ENCODE measurements around the gene VPS33A.

Gene VPS33A

GRCh38 chr12:122309564-122310121, 43.3 kb upstream of the VPS33A start:
- no peak for TF ChIP-seq CTCF (IDR thresholded peaks at IDR 0.05; ENCODE audit: poor library complexity, severe bottlenecking)
- Histone ChIP-seq H3K9me3 (ENCODE audit: severe bottlenecking) (no peaks in the 10 kb centered on the region), H3K27me3 (ENCODE audit: insufficient read depth, poor library complexity, severe bottlenecking) (no peaks in the 10 kb centered on the region), H3K4me3 (ENCODE audit: severe bottlenecking) (no peak overlapping the region), H3K4me1 (ENCODE audit: insufficient read depth, poor library complexity, severe bottlenecking) (no peaks in the 10 kb centered on the region), H3K27ac (ENCODE audit: poor library complexity, severe bottlenecking) (no peak overlapping the region), H3K36me3 (ENCODE audit: low read depth) (peaks cover 53% of the 10 kb centered on the region)
- no peak for DNase-seq (ENCODE audit: low spot score)
- ATAC-seq (ENCODE audit: low read depth): no peak

DNA sequence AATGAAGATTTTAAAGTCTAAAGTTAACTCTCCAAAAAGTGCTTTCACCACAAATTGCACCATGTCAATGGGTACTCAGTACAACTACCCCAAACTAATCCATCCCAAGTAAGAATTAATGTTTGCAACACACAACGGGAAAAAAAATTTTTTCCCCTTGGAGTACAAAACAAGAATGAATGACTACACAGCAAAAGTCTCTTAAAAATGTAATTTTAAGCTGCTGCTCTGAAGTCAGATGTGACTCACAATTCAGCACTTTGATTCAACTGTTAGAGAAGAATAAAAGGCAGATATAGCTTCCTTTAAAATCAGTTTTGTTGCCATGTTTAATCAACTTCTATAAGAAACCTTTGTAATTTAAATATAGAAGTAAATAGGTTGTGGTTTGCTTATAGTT, 42.5 kb upstream of the VPS33A start:
- Histone ChIP-seq H3K27ac (ENCODE audit: poor library complexity, severe bottlenecking) (no peak overlapping the region), H3K4me3 (ENCODE audit: severe bottlenecking) (no peak overlapping the region), H3K9me3 (ENCODE audit: severe bottlenecking) (no peaks in the 10 kb centered on the region), H3K4me1 (ENCODE audit: insufficient read depth, poor library complexity, severe bottlenecking) (no peaks in the 10 kb centered on the region), H3K36me3 (ENCODE audit: low read depth) (peaks cover 58% of the 10 kb centered on the region), H3K27me3 (ENCODE audit: insufficient read depth, poor library complexity, severe bottlenecking) (no peaks in the 10 kb centered on the region)
- ATAC-seq (ENCODE audit: low read depth) (no peak), DNase-seq (ENCODE audit: low spot score) (no peak)
- TF ChIP-seq CTCF (IDR thresholded peaks at IDR 0.05; ENCODE audit: poor library complexity, severe bottlenecking): no peak

DNA sequence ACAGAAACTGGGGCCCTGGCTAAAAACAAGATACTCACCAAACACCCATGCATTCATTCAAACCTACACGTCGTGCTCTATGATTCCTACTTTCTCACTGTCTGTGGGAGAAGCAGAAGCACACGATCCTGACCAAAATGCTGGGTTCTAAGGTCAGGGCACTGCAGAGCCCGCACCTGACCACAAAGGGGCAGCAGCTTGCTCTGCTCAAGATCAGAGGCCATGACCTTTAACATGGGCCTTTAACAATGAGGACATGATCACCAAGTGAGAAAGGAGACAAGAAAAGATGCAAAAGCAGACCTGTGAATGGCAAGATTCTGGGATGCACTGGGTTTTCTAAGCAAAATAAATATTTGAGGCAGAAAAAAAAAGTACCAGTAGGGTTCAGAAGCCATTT, 40.1 kb upstream of the VPS33A start:
- TF ChIP-seq CTCF (IDR thresholded peaks at IDR 0.05; ENCODE audit: poor library complexity, severe bottlenecking): no peak
- ATAC-seq (ENCODE audit: low read depth): no peak
- peaks cover 61% of the 10 kb centered on the region for H3K36me3 ChIP-seq (ENCODE audit: low read depth)
- H3K27ac ChIP-seq (ENCODE audit: poor library complexity, severe bottlenecking): no peak overlapping the region
- DNase-seq (ENCODE audit: low spot score): no peak
- H3K27me3 ChIP-seq (ENCODE audit: insufficient read depth, poor library complexity, severe bottlenecking): no peaks in the 10 kb centered on the region
- no peak overlapping the region for H3K4me3 ChIP-seq (ENCODE audit: severe bottlenecking)
- no peaks in the 10 kb centered on the region for H3K9me3 ChIP-seq (ENCODE audit: severe bottlenecking)
- H3K4me1 ChIP-seq (ENCODE audit: insufficient read depth, poor library complexity, severe bottlenecking): no peaks in the 10 kb centered on the region

DNA sequence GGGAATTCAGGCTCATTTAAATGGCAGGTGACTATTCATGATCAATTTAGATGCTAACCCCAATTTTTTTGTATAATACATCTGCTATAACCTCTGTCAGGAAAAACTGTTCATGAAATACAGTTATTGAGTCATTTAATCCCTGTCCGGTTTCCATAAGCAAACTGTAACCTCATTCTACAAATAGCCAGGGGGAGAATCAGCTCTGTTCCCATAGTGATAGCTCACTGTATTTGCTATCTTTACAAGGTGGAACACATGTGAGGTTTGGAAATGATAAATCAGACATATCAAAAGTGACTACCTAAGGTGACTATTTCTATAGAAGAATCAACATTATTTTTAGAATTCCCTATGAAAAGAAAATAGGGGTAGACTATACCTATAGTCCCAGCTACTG, 38.6 kb upstream of the VPS33A start:
- no peak for ATAC-seq (ENCODE audit: low read depth)
- Histone ChIP-seq H3K4me1 (ENCODE audit: insufficient read depth, poor library complexity, severe bottlenecking) (no peaks in the 10 kb centered on the region), H3K27ac (ENCODE audit: poor library complexity, severe bottlenecking) (no peak overlapping the region), H3K27me3 (ENCODE audit: insufficient read depth, poor library complexity, severe bottlenecking) (no peaks in the 10 kb centered on the region), H3K36me3 (ENCODE audit: low read depth) (peaks cover 57% of the 10 kb centered on the region), H3K4me3 (ENCODE audit: severe bottlenecking) (no peak overlapping the region), H3K9me3 (ENCODE audit: severe bottlenecking) (no peaks in the 10 kb centered on the region)
- DNase-seq (ENCODE audit: low spot score): no peak
- TF ChIP-seq CTCF (IDR thresholded peaks at IDR 0.05; ENCODE audit: poor library complexity, severe bottlenecking): no peak

DNA sequence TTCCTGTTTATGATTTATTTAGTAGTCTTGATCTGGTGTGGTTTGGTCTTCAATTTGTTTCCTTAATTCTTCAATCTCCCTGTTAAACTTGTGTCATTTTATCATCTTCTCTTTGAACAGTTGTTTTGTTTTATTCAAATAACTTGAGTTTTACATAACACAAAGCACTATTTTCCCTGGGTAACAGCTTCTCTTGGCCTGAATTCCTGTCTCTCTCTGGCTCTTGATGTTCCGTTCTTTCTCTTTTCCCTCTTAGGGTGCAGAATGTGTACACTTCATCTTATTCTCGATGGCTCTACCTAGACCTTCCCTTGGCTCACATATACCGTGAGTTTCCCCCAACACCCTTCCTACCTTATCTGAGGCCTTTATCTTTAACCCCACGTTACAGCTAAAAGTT, 36.8 kb upstream of the VPS33A start:
- Histone ChIP-seq H3K27me3 (ENCODE audit: insufficient read depth, poor library complexity, severe bottlenecking) (no peaks in the 10 kb centered on the region), H3K9me3 (ENCODE audit: severe bottlenecking) (no peaks in the 10 kb centered on the region), H3K4me1 (ENCODE audit: insufficient read depth, poor library complexity, severe bottlenecking) (no peaks in the 10 kb centered on the region), H3K36me3 (ENCODE audit: low read depth) (peaks cover 47% of the 10 kb centered on the region), H3K27ac (ENCODE audit: poor library complexity, severe bottlenecking) (no peak overlapping the region), H3K4me3 (ENCODE audit: severe bottlenecking) (no peak overlapping the region)
- DNase-seq (ENCODE audit: low spot score): no peak
- ATAC-seq (ENCODE audit: low read depth): no peak
- TF ChIP-seq CTCF (IDR thresholded peaks at IDR 0.05; ENCODE audit: poor library complexity, severe bottlenecking): no peak

Measured in RWPE2 (cell line).